K562 (cell line): ENCODE data around the gene UQCR11. TPM values are rescaled to one million over a fixed set of nuclear protein-coding genes. Genes with fewer than 3 reads are reported as not detected.
A peak's percentile ranks its signal among the peaks of the same experiment; 100 is the strongest.

Experiments used
- ATAC-seq: fragments of 200-7000 bp; cut with Tn5 transposase; 3 replicates; pipeline ENCODE4 v1.9.1; 2020; ENCODE audit warnings: moderate library complexity
- BruUV-seq: library from RNA; stranded (reverse); fragments of 400-500 nt; replicated peaks from 2 replicates; lab custom pipeline; 2021; lab: Mats Ljungman, UMichigan
- CTCF ChIA-PET: fragments of 300-600 bp; formaldehyde crosslinking; extraction: SDS; loops from one replicate; lab custom pipeline; 2021; ENCODE audit warnings: low intra/inter-chr PET ratio; lab: Yijun Ruan, JAX
- POLR2A ChIA-PET: fragments of 300-600, 350-650 bp; sonication (Branson Sonifier 250); formaldehyde crosslinking; extraction: SDS; loops from one replicate; lab custom pipeline; 2021; ENCODE audit warnings: antibody characterized with exemption, inconsistent platforms; lab: Yijun Ruan, JAX
- DNase-seq, 4 experiments: peaks; one replicate each; pipeline versions ENCODE4 v3.0.0 to v3.0.0-alpha.2; 2011 to 2018; ENCODE audit warnings: low spot score in 3 of 4, mixed read lengths in 3 of 4; ENCODE audit errors: extremely low read depth in 1 of 4
- FAIRE-seq: peaks from 2 replicates; lab custom pipeline; 2011; peaks lifted over from hg19 to GRCh38; lab: Jason Lieb, UNC
- H2AFZ ChIP-seq: 2 replicates; pipeline ENCODE4 v1.6.0; 2011; ENCODE audit warnings: low read depth, low read length, control low read depth, inconsistent platforms
- H3K27ac ChIP-seq: fragments of 200-600 bp; 3 replicates; pipeline ENCODE4 v1.8.0; 2011; ENCODE audit warnings: low read depth, mild to moderate bottlenecking, control low read depth, inconsistent platforms, low read length, moderate library complexity, mixed read lengths; ENCODE audit errors: extremely low read depth
- H3K27me3 ChIP-seq, 2 experiments: fragments of 300-600 bp in 1 of 2; 2 replicates in 1 of 2; 3 replicates in 1 of 2; pipeline versions ENCODE4 v1.6.0 to v1.8.0; 2011; ENCODE audit warnings: inconsistent platforms in 2 of 2, low read length in 2 of 2, mild to moderate bottlenecking in 1 of 2, mixed read lengths in 1 of 2, moderate library complexity in 1 of 2; ENCODE audit not compliant: control insufficient read depth in 2 of 2, insufficient read depth in 2 of 2
- H3K36me3 ChIP-seq: fragments of 300-600 bp; 3 replicates; pipeline ENCODE4 v1.8.0; 2011; ENCODE audit warnings: mild to moderate bottlenecking, low read length, inconsistent platforms; ENCODE audit not compliant: control insufficient read depth, insufficient read depth
- H3K4me1 ChIP-seq, 2 experiments: fragments of 200-600 bp in 1 of 2; replicated peaks in 1 of 2; 2 replicates in 1 of 2; 3 replicates in 1 of 2; pipeline versions ENCODE4 v1.5.1 to v1.8.0; 2011; ENCODE audit warnings: inconsistent platforms in 2 of 2, low read length in 2 of 2, mild to moderate bottlenecking in 1 of 2, mixed read lengths in 1 of 2, moderate library complexity in 1 of 2; ENCODE audit not compliant: control insufficient read depth in 2 of 2, insufficient read depth in 2 of 2
- H3K4me2 ChIP-seq: 2 replicates; pipeline ENCODE4 v1.6.1; 2011; ENCODE audit warnings: low read length, control low read depth, inconsistent platforms, mixed read lengths; ENCODE audit not compliant: insufficient read depth
- H3K4me3 ChIP-seq: fragments of 200-600 bp; sonication (generic), shearing (Covaris generic); 2 replicates; pipeline ENCODE4 v1.5.1; 2016; ENCODE audit warnings: control low read depth, inconsistent platforms
- H3K79me2 ChIP-seq: fragments of 200-600 bp; 3 replicates; pipeline ENCODE4 v1.8.0; 2011; ENCODE audit warnings: low read length, inconsistent platforms; ENCODE audit not compliant: control insufficient read depth, insufficient read depth
- H3K9ac ChIP-seq, 2 experiments: 2 replicates each; pipeline versions ENCODE4 v1.6.0 to v1.6.1; 2011; ENCODE audit warnings: low read depth in 2 of 2, low read length in 2 of 2, control low read depth in 1 of 2, inconsistent platforms in 1 of 2, mild to moderate bottlenecking in 1 of 2, mixed read lengths in 1 of 2; ENCODE audit not compliant: insufficient read depth in 1 of 2
- H3K9me1 ChIP-seq: one replicate; pipeline ENCODE4 v1.6.0; 2011; ENCODE audit warnings: inconsistent platforms, mild to moderate bottlenecking, low read length, moderate library complexity; ENCODE audit not compliant: control insufficient read depth, insufficient read depth
- H3K9me3 ChIP-seq: replicated peaks from 2 replicates; pipeline ENCODE4 v1.5.1; 2011; ENCODE audit warnings: low read depth, low read length, inconsistent platforms; ENCODE audit not compliant: control insufficient read depth, insufficient read depth
- H4K20me1 ChIP-seq: replicated peaks from 2 replicates; pipeline ENCODE4 v1.6.1; 2011; ENCODE audit warnings: low read length, inconsistent platforms, mixed read lengths; ENCODE audit not compliant: control insufficient read depth, insufficient read depth
- MTA2 ChIP-seq: fragments of 450-650 bp; IDR thresholded peaks from 2 replicates; pipeline ENCODE4 v1.6.1; 2016; ENCODE audit warnings: low read depth
- PHF21A ChIP-seq: fragments of 450-650 bp; IDR thresholded peaks from 2 replicates; pipeline ENCODE4 v1.6.1; 2017; ENCODE audit warnings: low read depth, borderline replicate concordance
- POLR2G ChIP-seq: fragments of 200-400 bp; formaldehyde crosslinking; IDR thresholded peaks from 2 replicates; pipeline ENCODE4 v1.6.1; 2017; ENCODE audit warnings: low read depth, mild to moderate bottlenecking, antibody characterized with exemption, low read length, moderate library complexity
- RAD21 ChIP-seq, 2 experiments: fragments of 250-450 bp in 1 of 2; fragments of 450-650 bp in 1 of 2; sonication (Bioruptor Pico) in 1 of 2; formaldehyde crosslinking in 1 of 2; IDR thresholded peaks in 1 of 2; conservative IDR thresholded peaks in 1 of 2; 2 replicates each; pipeline versions ENCODE4 v1.4.0 to v1.8.0; 2020 to 2022; ENCODE audit warnings: mild to moderate bottlenecking in 2 of 2, moderate library complexity in 1 of 2
- TAF9B ChIP-seq: fragments of 450-650 bp; IDR thresholded peaks from 2 replicates; pipeline ENCODE4 v1.6.1; 2018; ENCODE audit warnings: mild to moderate bottlenecking; ENCODE audit not compliant: partially characterized antibody
- TEAD4 ChIP-seq, 2 experiments: sonication (generic) in 1 of 2; formaldehyde crosslinking in 1 of 2; IDR thresholded peaks; 2 replicates each; pipeline versions ENCODE4 v1.6.1 to v1.8.0; 2012 to 2022; ENCODE audit warnings: borderline replicate concordance in 1 of 2, inconsistent platforms in 1 of 2, low read length in 1 of 2, mild to moderate bottlenecking in 1 of 2, missing genetic modification reagents in 1 of 2
- WGBS: fragments of 100-300 bp; shearing (Covaris generic); methylation state at CpG from one replicate; pipeline ENCODE4 v1.1.6; 2016; ENCODE audit warnings: low coverage, mixed read lengths; ENCODE audit not compliant: insufficient coverage; ENCODE audit errors: missing lambda C conversion rate; 5-methylcytosine and 5-hydroxymethylcytosine counted together
- in situ Hi-C: fragments of 300-500 bp; cut with MboI; formaldehyde crosslinking; loops from 4 replicates; pipeline ENCODE4 v1.15.0; 2018; ENCODE audit warnings: inconsistent platforms, mixed read lengths
- intact Hi-C: fragments of 100-400 bp; cut with micrococcal nuclease; formaldehyde crosslinking; loops from 2 replicates; pipeline ENCODE4 v1.14.2; 2022
- polyA plus RNA-seq, 8 experiments: library from polyadenylated mRNA; depleted of rRNA in 4 of 8; stranded (reverse) in 5 of 8; unstranded in 3 of 8; fragments of >200 nt; fragmentation: Nextera tagmentation in 2 of 8; fragmentation: Illumina TruSeq in 1 of 8; extraction: Ambion mirVana in 2 of 8; extraction: Trizol in 1 of 8; gene quantifications; 2 replicates each; pipeline versions ENCODE4 v1.2.1 to v1.2.3, GENCODE V29; 2011 to 2014; ENCODE audit warnings: inconsistent platforms in 1 of 8, missing spikeins in 1 of 8
- total RNA-seq, 7 experiments: library from RNA; depleted of rRNA in 6 of 7; stranded (reverse); fragments of >200 nt in 6 of 7; fragmentation: Illumina TruSeq in 2 of 7; extraction: Trizol in 2 of 7; gene quantifications; 2 replicates each; pipeline versions ENCODE4 v1.2.1 to v1.2.3, GENCODE V29; 2011 to 2021; ENCODE audit warnings: low replicate concordance in 1 of 7
- TF ChIP-seq, protein P1 (sequence below): fragments of 450-650 bp; IDR thresholded peaks from 2 replicates; pipeline ENCODE4 v1.6.1; 2016
- TF ChIP-seq, protein P2 (sequence below), 3 experiments: IDR thresholded peaks in 2 of 3; conservative IDR thresholded peaks in 1 of 3; 2 replicates each; pipeline ENCODE4 v1.5.1; 2011 to 2012; ENCODE audit warnings: low read length in 3 of 3, mild to moderate bottlenecking in 3 of 3, control low read depth in 2 of 3, improper control_type of control experiment in 1 of 3, inconsistent platforms in 1 of 3, low read depth in 1 of 3, mixed read lengths in 1 of 3, moderate library complexity in 1 of 3; ENCODE audit not compliant: insufficient read depth in 2 of 3

UQCR11 gene
- total and polyA plus RNA-seq, 9 of the 15 experiments (the other 6 are each of a cell fraction or from before 2014, with no cell fraction given), result 57.6 to 394 (median 259) TPM

- CTCF ChIA-PET, result no interaction called here
- FAIRE-seq, result no peak
- intact Hi-C loops, result no loop called here
Measured at GRCh38 chr19:1619094-1619439, 13.8 kb upstream of the UQCR11 start.

DNA sequence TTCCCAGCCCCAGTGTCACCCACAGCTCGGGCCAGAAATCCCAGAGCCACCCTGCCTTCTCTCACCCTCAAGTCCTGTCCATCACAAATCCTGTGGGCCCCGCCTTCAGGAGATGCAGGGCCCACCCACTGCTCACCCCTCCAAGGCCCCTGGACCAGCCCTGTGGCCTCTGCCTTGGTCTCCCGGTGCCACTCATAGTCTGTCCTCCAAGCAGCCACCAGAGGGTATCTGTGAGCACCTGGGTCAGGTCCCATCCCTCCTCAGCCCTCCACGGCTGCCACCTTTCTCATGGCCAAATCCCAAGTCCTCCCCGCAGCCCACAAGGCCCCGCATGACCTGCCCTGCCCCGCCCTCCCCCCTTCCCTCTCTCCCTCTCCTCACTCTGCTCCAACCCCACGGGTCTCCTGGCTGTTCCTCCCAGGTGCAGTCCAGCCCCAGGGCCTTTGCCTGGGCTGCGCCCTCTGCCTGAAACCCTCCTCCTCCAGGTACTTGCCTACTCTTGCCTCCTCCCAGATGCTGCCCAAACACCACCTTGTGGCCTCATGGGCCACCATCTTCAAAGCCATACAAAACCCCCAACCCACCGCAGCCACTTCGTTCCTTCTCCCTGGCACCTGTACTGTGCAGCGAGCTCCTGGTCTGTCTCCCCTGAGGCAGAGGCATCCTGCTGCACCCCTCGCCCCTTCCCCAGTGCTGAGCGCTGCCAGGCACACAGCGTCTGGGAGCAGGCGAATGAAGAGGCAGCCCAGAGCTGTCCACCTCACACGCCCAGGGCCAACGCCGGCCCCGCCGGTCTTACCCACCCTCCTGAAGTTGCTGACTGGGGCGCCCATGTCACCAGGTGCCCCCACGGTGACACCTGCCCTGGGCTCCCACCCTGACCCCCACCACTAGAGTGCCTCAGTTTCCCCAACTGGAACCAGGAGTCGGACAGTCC lies 13.2 kb upstream of the UQCR11 start:
- Histone ChIP-seq H3K4me2 (no peak overlapping the region), H3K4me3 (no peak overlapping the region), H3K4me1 (peaks cover 0 to 54% of the 10 kb centered on the region in 2 experiments; a peak in 2 of 5 replicates), H3K36me3 (peaks cover 93% of the 10 kb centered on the region), H2AFZ (no peak overlapping the region), H3K9ac (peak overlapping the region in 1 of 2 experiments; percentile 36; a peak in 2 of 4 replicates), H3K27ac (no peak overlapping the region), H4K20me1 (no peaks in the 10 kb centered on the region), H3K9me3 (no peaks in the 10 kb centered on the region), H3K9me1 (no peaks in the 10 kb centered on the region), H3K79me2 (no peaks in the 10 kb centered on the region; the same call in 1 of the 3 replicates), H3K27me3 (no peaks in the 10 kb centered on the region)
- FAIRE-seq, result no peak
- peak; percentile 86 for ATAC-seq
- intact Hi-C loops, result no loop called here
- in situ Hi-C loops, result no loop called here
- WGBS, result 94% methylated on average over 19 of the region's 24 CpGs
- BruUV-seq, result no TSS peak
- CTCF ChIA-PET, result no interaction called here
- peak; percentile 46 to 64 (median 55) for DNase-seq
- POLR2A ChIA-PET, result interaction anchor here (1.2 kb wide), 1 partner anchor 14 kb away, joined by 4 read pairs; no protein-coding TSS in a partner anchor
- TF ChIP-seq, protein P1, sequence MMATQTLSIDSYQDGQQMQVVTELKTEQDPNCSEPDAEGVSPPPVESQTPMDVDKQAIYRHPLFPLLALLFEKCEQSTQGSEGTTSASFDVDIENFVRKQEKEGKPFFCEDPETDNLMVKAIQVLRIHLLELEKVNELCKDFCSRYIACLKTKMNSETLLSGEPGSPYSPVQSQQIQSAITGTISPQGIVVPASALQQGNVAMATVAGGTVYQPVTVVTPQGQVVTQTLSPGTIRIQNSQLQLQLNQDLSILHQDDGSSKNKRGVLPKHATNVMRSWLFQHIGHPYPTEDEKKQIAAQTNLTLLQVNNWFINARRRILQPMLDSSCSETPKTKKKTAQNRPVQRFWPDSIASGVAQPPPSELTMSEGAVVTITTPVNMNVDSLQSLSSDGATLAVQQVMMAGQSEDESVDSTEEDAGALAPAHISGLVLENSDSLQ, result 0 out of 2 replicates have a peak, but pooled peaks have one; percentile 30
- TF ChIP-seq RAD21 (CRISPR knock-in tag; conservative IDR thresholded peaks at IDR 0.05 in 1 of 2, IDR thresholded peaks at IDR 0.05 in 1 of 2) (peak in 1 of 2 experiments; percentile 24; a peak in 1 of 4 replicates), TEAD4 (IDR thresholded peaks at IDR 0.05; ENCODE audit: low read length) (no peak), TEAD4 (CRISPR knock-in tag; IDR thresholded peaks at IDR 0.05; ENCODE audit: borderline replicate concordance) (no peak), POLR2G (peak; percentile 35; the same call in 1 of the 2 replicates)
- TF ChIP-seq, protein P2, sequence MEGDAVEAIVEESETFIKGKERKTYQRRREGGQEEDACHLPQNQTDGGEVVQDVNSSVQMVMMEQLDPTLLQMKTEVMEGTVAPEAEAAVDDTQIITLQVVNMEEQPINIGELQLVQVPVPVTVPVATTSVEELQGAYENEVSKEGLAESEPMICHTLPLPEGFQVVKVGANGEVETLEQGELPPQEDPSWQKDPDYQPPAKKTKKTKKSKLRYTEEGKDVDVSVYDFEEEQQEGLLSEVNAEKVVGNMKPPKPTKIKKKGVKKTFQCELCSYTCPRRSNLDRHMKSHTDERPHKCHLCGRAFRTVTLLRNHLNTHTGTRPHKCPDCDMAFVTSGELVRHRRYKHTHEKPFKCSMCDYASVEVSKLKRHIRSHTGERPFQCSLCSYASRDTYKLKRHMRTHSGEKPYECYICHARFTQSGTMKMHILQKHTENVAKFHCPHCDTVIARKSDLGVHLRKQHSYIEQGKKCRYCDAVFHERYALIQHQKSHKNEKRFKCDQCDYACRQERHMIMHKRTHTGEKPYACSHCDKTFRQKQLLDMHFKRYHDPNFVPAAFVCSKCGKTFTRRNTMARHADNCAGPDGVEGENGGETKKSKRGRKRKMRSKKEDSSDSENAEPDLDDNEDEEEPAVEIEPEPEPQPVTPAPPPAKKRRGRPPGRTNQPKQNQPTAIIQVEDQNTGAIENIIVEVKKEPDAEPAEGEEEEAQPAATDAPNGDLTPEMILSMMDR (IDR thresholded peaks at IDR 0.05 in 2 of 3, conservative IDR thresholded peaks at IDR 0.05 in 1 of 3; ENCODE audit: insufficient read depth in 2 of 3, low read depth in 1 of 3, low read length in 3 of 3), result peak; percentile 43 to 45 (median 43); a peak in 5 of 6 replicates

More at GRCh38 chr19:1619094-1619439, 13.8 kb upstream of the UQCR11 start:
- H3K79me2 ChIP-seq, result peaks cover 2% of the 10 kb centered on the region; the same call in 2 of the 3 replicates
- WGBS, result 97% methylated on average over 11 of the region's 26 CpGs
- H4K20me1 ChIP-seq, result no peaks in the 10 kb centered on the region
- TF ChIP-seq MTA2 (no peak), PHF21A (no peak), POLR2G (0 out of 2 replicates have a peak, but pooled peaks have one; percentile 10), TAF9B (no peak)
- H3K27ac ChIP-seq, result no peak overlapping the region
- no peak overlapping the region for H3K4me2 ChIP-seq
- ATAC-seq (no peak), DNase-seq (no peak)
- in situ Hi-C loops, result no loop called here
- BruUV-seq, result no TSS peak
- H3K36me3 ChIP-seq, result peaks cover 93% of the 10 kb centered on the region
- H3K9ac ChIP-seq, result no peak overlapping the region; a peak in 1 of 4 replicates
- no peak overlapping the region for H3K4me3 ChIP-seq
- H2AFZ ChIP-seq, result no peak overlapping the region
- peaks cover 0 to 51% of the 10 kb centered on the region in 2 experiments; a peak in 2 of 5 replicates for H3K4me1 ChIP-seq
- H3K9me1 ChIP-seq, result no peaks in the 10 kb centered on the region
- no peaks in the 10 kb centered on the region for H3K27me3 ChIP-seq
- POLR2A ChIA-PET, result interaction anchor here (1.2 kb wide), 1 partner anchor 13 kb away, joined by 4 read pairs; no protein-coding TSS in a partner anchor
- no peaks in the 10 kb centered on the region for H3K9me3 ChIP-seq
